ENCODE data around the gene RNU1-4. TPM values are rescaled to one million over a fixed set of nuclear protein-coding genes. Genes with fewer than 3 reads are reported as not detected.
"Not testable (repeated sequence)": the region's sequence is repeated elsewhere in the genome, so short reads cannot be mapped to it uniquely, and the experiment has no call there.

The RNU1-4 gene
- polyA plus RNA-seq, 4 donors: 2.1 TPM; not detected in 3

DNA sequence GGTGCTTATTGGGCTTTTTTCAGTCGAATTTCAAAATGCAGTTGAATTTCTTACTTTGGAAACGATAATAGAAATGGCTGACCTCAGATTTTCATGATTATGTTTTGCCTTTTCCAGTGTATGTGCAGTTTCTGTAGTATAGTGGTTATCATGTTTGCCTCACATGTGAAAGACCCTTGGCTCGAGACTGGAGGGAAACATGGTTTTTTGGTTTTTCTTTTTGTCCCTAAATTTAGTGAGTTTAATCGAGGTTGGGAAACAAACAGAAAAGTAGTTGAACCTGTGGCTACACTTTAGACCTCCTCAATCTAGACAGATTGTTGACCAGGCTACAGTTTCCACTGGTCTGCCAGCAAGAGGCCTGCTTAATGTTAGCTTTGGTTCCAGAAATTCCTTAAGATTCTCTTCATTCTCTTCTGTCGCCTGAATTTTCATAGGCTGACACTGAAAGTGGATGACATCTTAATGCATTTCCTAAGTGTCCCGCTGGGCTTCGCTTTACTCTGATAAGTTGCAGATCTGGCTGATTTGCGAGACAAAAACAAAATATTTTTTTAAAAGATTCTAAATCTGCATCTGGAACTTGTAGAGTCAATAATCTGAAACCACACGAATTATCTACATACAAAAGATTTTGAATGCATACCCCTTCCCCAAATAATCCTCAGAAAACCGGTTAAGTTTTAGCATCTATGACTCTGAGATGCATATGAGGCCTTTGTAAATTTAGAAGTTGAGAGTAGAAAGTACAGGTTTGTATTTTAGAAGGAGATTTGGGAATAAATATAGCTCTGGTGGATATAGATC lies 14.7 kb upstream of the RNU1-4 start:
- not testable (repeated sequence) for DNase-seq (ENCODE audit: low read depth in 4 of 4, low spot score in 2 of 4)

DNA sequence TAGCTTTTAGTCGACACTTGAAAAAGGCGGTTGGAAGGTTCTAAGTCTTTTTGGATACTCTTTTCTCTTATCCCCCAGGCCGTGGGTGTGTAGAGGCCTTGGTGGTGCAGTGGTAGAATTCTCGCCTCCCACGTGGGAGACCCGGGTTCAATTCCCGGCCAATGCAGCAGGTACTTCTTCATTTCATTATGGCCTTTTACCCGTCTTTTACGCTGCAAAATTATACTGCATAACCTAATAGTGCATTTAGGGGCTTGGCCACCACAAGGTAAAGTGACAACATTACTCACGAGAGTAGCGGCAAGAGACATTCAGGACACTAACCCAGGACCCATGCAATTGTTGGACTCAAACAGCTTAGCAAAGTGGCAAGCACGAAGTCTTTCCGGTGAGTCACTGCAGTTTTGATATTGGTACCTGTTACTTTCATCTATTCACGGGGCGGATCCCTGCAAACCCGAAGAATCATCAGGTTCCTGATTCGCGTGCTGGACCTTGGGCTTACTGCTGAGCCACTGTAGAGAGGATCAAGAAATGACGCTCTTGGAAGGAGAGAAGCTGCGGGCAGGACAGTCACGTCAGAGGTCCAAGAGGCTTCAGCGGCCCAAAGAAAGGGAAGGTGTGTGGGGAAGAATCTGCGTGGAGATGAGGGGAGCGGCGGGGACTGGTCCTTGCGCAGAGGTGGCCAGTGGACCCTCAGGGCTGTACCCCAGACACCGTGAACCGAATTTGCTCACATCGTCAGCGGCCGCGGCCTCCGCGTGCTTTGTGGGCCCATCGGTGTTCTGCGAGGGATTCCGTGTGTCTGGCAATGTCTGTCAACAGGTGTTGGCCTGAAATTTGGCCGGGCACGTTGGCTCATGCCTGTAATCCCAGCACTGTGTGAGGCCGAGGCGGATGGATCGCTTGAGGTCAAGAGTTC lies 12.9 kb upstream of the RNU1-4 start:
- DNase-seq (ENCODE audit: low read depth in 4 of 4, low spot score in 2 of 4): no peak

DNA sequence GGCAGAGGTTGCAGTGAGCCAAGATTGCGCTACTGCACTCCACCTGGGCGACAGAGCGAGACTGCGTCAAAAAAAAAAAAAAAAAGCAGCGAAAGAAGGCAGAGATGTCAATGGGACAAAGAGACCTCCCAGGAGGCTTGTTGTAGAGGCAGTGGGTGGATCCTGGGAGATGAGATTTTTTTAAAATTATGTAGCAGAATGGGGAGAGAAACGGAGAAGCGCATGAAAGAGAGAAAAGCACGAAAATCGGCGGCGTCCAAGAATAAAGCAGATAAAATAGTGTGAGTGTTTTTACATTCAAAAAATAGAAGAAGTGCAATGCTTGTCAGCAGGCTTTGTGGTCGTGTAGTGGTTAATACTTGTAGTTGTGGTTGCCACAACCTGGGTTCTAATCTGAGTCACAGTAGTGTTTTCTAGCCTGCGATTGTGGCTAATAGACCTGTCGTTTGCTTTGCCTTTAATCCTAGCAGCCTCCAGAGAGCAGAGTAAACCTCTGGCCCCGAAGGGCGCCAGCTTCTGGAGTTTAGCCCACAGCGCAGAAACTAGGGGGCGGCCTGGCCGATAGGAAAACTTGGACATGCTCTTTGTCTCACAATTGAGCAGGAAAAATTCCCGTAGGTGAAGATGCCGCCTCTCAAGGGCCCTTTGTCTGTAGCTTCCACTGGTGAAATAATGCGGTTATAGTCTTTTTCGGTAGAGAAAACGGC lies 11.9 kb upstream of the RNU1-4 start:
- not testable (repeated sequence) for DNase-seq (ENCODE audit: low read depth in 4 of 4, low spot score in 2 of 4)

DNA sequence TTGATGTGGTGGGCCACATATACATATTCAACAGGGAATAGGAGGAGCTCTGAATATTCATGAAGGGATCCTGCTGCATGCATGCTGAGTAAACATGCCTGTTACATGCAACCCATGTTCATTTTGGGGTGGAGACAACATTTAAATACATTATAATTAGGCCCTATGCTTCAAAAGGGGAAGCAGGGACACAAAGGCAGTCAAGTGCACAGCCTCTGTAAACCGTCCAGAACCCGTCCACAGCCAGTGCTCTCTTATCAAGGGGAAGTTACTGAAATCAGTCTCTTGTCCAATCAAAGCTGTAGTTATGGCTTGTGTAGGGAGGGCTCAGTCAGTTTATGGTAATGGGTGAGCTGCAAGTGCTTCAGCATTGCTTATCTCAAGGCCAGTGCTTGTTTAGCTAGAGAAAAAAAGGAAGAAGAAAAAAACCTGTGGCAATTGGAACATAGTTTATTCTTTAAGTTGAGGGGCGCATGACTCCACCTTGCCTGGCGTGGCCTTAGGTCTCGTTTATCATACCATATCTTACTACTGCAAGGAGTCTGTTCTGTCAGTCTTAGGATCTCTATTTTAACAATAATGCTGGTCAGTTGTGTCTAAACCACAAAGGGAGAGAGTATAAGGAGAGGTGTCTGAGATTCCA lies 7.9 kb upstream of the RNU1-4 start:
- not testable (repeated sequence) for DNase-seq (ENCODE audit: low read depth in 4 of 4, low spot score in 2 of 4)

DNA sequence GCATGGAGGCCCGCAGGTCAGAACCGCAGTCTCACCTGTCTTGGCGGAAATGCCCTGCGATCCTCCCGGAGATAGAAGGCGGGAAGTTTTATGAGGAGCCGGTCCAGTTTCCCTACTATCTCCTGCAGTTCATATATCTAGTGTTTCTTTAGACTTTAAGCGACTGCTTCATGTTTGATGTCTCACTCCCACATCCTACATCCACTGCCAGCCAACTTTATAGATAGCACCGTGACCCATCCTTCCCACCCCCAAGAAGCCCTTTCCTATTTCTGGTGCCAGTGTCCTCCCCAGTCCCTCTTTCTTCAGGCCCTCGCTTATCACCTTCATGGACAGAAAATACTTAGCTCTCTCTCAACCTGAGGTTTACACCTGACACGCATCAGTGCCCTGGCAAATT lies 914 bp downstream of the RNU1-4 start:
- DNase-seq (ENCODE audit: low read depth in 4 of 4, low spot score in 2 of 4): not testable (repeated sequence)

DNA sequence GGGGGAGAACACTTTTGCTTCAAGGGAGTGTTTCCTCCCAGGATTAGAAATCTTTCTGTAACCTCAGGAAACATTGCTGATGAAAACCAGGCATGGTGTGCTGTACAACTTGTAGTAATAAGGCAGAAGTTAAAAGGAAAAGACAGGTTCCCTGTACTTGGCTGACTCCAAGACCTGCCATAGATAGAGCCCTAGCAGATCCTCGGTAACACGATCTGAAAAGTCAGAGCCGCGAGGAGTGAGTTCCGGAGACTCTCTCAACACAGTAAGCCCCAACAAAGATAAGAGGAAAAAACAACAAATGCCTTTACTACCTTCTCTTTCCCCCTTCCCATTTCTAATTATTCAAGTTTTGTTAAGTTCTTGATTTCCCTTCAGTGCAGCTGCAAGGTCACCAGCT lies 7.3 kb downstream of the RNU1-4 start:
- not testable (repeated sequence) for DNase-seq (ENCODE audit: low read depth in 4 of 4, low spot score in 2 of 4)

DNA sequence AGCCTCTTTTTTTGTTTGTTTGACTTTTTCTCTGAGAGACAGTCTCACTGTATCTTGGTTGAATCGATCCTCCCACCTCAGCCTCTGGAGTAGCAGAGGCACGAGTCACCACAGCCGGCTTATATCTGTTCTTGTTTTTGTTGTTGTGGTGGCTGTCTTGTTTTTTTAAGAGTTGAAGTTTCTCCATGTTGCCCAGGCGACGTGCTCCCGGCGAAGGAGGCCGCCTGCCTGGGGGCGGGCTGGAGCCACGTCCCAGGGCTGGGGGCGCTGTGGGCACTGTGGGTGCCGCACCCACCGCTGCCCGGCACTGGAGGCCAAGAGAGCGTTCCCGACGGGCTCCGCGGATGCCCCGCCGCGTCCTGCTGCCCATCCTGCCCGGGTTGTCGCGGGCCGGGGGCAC lies 8.4 kb downstream of the RNU1-4 start:
- DNase-seq (ENCODE audit: low read depth in 4 of 4, low spot score in 2 of 4): not testable (repeated sequence)

DNA sequence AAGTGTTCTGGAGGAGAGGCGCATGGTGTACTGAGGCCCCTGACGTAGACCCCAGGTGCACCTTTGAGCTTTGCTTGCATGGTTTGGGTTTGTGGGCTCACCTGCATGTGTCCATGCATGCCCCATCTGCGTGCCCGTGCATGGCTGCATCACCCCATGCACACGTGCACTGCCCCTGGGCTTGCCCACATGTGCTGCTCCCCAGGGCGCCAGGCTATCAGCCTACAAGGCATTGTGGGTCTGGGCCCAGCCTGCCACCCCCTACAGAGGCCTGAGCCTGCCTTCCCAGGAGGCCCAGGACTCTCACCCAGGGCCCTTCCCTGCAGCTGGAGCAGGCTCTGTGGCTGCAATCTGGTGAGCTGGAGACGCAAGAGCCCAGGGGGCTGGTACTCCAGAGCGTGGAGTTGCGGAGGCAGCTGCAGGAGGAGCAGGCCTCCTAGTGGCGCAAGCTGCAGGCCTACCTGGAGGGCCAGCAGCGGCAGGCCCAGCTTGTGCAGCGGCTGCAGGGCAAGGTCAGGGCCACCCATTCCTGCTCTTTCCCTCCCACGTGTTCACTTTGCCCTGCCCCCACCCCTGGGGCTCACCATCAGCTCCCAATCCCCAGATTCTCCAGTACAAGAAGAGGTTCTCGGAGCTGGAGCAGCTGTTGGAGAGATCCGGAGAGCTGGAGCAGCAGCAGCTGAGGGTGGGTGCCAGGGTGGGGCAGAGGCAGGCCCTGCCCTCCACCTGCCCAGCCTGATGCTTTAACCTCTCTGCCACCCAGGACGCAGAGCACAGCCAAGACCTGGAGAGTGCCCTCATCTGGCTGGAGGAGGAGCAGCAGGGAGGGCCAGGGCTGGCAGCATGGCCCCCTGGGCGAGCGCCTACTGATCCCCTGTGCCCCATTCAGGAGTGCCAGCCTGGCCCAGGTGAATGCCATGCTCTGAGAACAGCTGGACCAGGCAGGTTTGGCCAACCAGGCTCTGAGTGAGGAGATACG lies 9.9 kb downstream of the RNU1-4 start:
- not testable (repeated sequence) for DNase-seq (ENCODE audit: low read depth in 4 of 4, low spot score in 2 of 4)

DNA sequence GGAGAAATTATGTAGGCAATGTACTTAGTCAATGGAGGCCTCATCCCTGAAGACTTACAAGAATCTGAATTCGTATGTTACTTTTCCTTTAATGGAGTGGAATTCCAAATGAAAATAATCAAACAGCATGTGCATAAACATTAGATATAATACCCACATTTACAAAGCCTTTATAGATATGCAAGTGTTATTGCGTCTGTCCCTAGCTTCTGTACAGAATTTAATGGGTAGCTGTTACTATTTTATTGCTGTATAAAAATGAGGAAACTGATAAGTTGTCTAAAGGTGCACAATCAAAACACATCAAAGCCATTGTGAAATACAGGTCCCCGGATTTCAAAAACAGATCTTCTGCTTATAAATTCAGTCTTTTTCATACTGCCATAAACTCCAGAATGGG lies 12.5 kb downstream of the RNU1-4 start:
- DNase-seq (ENCODE audit: low read depth in 4 of 4, low spot score in 2 of 4): not testable (repeated sequence)

DNA sequence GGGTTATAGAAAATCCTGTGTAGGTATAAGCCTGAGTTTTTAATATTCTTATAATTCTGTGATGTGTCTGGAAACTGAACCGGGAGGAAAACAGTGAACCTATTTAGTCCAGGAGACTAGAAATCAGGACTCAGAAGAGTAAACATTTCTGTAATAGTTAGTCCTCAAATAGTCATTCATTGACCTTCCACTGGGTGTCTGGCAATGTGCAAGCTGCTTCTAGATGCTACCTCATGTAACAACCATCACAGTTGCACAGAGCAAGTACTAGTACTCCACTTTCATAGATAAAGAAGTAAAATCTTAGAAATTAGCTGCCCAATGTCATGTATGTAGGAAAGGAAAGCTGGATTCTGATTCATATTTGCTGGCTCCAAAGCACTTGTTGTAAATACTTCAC lies 15.1 kb downstream of the RNU1-4 start:
- not testable (repeated sequence) for DNase-seq (ENCODE audit: low read depth in 4 of 4, low spot score in 2 of 4)

DNA sequence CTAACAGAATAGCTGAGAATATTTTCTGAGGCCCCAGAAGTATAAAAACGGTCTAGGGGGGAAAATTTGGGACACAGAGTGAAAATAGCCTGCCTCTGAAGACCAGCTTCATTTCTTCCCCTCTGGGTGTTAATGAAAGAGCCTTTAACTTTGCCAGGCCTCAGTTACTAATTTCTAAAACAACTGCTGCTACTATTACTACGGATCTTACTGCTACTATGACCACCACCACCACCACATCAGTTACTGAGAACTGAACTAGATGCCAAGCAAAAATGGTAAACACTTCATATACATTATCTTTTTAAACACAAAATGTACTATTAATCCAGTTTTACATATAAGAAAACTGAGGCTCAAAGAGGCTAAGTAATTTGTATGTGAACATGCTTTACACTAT lies 15.6 kb downstream of the RNU1-4 start:
- DNase-seq (ENCODE audit: low read depth in 4 of 4, low spot score in 2 of 4): not testable (repeated sequence)

DNA sequence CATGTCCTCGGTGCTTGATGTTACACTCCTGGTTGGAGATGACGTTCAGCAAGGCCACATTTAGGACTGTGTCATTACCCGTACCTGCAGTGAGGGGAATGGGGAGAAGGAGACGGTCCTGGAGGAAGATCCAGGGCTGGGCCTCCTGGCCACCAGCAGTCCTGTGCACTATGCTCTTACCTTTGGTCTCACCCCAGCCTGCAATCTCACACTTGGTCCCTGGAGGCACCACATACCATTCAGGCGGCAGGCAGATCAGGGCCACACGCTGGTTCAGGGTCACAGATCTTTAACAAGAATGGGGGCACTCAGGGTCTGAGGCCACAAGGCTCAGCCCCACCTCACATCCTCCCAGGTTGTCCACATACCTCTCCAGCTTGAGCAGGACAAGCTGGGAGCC lies 17.3 kb downstream of the RNU1-4 start:
- not testable (repeated sequence) for DNase-seq (ENCODE audit: low read depth in 4 of 4, low spot score in 2 of 4)

DNA sequence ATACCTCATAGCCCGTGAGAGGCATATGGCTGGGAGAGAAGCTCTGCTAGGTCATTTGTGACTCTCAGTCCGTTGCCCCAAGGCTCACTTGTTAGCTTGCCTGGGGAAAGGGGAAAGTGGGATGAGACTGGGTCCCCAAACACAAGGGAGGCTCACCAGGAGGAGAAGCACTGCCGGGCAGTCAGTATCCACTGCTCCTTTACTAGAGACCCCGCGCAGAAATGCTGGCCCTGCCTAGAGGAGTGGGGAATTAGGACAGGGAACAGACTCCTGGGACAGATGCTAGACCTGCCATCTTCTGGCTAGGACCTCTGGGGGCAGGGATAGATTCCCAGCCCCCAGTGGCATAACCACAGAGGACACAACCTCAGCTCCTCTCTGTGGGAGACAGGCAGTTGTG lies 17.7 kb downstream of the RNU1-4 start:
- not testable (repeated sequence) for DNase-seq (ENCODE audit: low read depth in 4 of 4, low spot score in 2 of 4)

DNA sequence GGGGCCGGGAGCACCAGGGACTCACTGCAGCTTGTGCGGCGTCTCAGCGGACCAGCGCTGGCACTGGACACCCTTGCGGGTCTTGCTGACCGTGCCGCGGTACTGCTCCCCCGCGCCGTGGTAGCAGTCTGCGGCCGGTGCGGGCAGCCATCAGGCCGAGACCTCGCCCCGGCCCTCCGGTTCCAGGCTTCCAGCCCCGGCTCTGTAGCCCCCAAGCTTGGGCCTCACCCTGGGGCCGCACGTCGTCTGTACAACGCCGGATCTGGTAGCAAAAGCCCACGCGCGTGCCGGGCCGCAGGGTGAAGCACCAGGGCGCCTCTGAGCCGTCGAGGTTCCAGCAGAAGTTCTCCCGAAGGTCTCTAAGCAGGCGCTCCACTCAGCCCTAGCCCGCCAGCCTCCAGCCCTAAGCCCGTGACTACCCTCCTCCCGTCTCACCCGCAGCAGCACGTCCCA lies 18.8 kb downstream of the RNU1-4 start:
- DNase-seq (ENCODE audit: low read depth in 4 of 4, low spot score in 2 of 4): not testable (repeated sequence)

DNA sequence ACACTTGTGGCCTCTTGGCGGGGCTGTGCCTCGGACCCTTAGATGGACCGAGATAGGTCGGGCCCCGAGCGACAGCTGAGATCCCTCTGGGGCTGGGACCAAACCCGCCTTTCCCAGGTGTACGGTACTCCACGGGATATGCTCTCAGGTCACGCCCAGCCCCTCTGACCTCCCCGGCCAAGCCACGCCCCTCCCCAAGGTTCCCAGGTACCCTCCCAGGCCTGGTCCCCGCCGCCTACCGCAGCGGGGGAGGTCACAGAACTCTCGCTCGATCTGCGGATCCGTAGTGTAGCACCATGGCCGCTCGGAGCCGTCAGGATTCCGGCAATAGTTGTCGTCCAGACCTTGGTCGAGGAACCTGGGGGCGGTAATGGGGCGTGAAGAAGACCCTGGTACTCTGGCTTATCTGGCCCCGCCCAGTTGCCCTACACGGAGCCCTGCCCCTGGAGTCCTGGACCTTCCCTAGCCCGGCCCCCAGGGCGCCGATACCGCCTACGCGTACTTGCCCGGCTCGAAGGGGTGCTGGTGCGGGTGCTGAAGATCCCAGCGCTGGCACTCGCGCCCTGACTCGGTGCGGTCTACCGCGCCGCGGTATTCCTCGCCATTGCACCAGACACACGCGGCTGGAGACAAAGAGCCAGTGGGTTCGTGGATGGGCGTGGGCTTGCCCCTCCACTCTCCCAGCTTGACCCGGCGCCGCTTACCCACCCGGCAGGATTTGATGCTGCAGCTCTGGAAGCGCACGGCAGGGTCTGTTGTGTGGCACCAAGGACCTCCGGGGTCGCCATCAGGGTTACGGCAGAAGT lies 19.5 kb downstream of the RNU1-4 start:
- DNase-seq (ENCODE audit: low read depth in 4 of 4, low spot score in 2 of 4): not testable (repeated sequence)

DNA sequence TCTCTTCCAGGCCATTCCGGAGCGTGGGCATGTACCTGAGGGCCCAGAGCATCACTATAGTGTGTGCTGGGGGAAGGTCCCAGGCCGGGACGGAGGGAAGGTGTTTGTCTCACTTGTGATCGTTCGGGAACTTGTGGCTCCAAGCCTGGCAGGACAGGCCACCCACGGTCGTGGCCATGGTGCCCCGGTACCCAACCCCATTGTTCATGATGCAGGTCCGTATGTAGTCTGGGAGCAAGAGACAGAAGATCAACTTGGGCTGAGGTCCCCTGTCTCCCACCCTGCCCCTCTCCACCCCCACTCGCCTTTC lies 20.1 kb downstream of the RNU1-4 start:
- not testable (repeated sequence) for DNase-seq (ENCODE audit: low read depth in 4 of 4, low spot score in 2 of 4)

DNA sequence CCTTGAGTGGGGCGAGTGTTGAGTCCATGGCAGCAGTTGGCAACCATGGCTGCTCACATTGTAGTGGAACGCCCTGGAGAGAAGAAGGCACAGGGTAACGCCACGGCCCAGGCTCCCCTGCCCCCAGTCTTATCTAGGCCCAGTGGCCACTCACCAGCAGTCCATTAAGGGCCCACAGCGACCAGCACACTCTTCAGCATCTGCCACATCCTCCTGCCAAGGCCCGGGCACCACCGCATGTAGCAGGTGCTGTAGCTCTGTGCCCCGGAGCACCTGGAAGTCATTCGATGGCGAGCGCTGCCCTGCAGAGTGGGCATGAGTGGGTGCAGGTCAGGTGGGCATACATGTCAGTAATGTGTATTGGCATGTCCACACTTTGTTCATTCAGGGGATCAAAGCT lies 20.5 kb downstream of the RNU1-4 start:
- DNase-seq (ENCODE audit: low read depth in 4 of 4, low spot score in 2 of 4): not testable (repeated sequence)

DNA sequence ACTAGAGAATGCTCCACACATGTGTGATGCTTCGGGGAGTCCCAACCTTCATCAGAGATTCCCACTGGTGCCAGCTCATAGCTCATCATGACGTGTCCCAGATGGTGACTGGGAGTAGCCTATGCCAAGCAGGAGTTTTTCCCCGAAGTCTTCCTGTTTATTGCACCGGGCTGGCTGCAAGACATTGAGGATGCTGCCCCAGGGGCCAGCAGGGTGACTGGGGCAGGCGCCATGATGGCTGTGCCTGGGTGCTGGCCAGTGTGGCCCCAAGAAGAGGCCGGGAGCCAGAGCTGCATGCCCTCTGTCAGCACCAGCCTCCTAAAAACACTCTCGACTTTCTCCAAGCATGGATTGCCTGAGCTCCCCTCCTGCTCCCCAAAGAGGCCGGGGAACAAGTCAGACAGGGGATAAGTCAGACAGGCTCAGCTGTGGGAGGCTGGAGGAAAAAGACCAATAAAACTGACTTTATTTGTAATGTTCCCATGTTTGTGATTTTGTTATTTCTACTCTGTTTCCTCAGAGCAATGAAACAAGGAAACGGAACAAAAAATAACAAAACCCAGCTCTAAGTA lies 24.0 kb downstream of the RNU1-4 start:
- DNase-seq (ENCODE audit: low read depth in 4 of 4, low spot score in 2 of 4): peak in 2 of 4 donors; percentile 36 to 37

All from left renal cortex interstitium (tissue), 4 donors.